Ovary (tissue), 9 donors: ENCODE results near the gene PLCD1. TPM values are rescaled to one million over a fixed set of nuclear protein-coding genes. Genes with fewer than 3 reads are reported as not detected.

Experiments
- DNase-seq, 5 donors: peaks; one replicate each; pipeline ENCODE4 v3.0.0-alpha.2; 2019 to 2020
- H3K27ac ChIP-seq, 2 donors: fragments of 200-600 bp; one replicate each; pipeline versions ENCODE4 v1.5.1 to v1.8.0; 2019 to 2022
- H3K27me3 ChIP-seq: fragments of 200-600 bp; one replicate; pipeline ENCODE4 v1.8.0; 2022
- H3K36me3 ChIP-seq: fragments of 200-600 bp; sonication (generic); one replicate; pipeline ENCODE4 v1.5.1; 2019
- H3K4me1 ChIP-seq: one replicate; pipeline ENCODE4 v1.8.1; 2013; ENCODE audit warnings: mild to moderate bottlenecking, moderate library complexity; ENCODE audit not compliant: insufficient read depth
- H3K4me3 ChIP-seq: fragments of 200-600 bp; sonication (generic); one replicate; pipeline ENCODE4 v1.5.1; 2017
- H3K9me3 ChIP-seq, 2 donors: fragments of 200-600 bp in 1 of 2; sonication (generic) in 1 of 2; one replicate each; pipeline versions ENCODE4 v1.5.1 to v1.8.1; 2013 to 2019; ENCODE audit warnings: mild to moderate bottlenecking in 1 of 2, moderate library complexity in 1 of 2
- CTCF ChIP-seq, 3 donors: fragments of 450-650 bp in 2 of 3; fragments of 200-600 bp in 1 of 3; IDR thresholded peaks; one replicate each; pipeline versions ENCODE4 v1.5.1 to v1.8.0; 2016 to 2022; ENCODE audit warnings: antibody characterized with exemption in 3 of 3, mild to moderate bottlenecking in 1 of 3
- EP300 ChIP-seq: sonication (generic); formaldehyde crosslinking; IDR thresholded peaks from one replicate; pipeline ENCODE4 v1.6.1; 2017; ENCODE audit warnings: antibody characterized with exemption
- POLR2A ChIP-seq: fragments of 450-650 bp; IDR thresholded peaks from one replicate; pipeline ENCODE4 v1.6.1; 2017; ENCODE audit warnings: antibody characterized with exemption, mild to moderate bottlenecking, moderate library complexity
- WGBS, 3 donors: extraction: QIAGEN DNeasy Blood & Tissue Kit in 1 of 3; methylation state at CpG; one replicate each; pipeline versions ENCODE4 v1.1.5 to v1.1.7; 2013 to 2017; 5-methylcytosine and 5-hydroxymethylcytosine counted together
- intact Hi-C, 4 donors: fragments of 100-400 bp; cut with DNase I; formaldehyde crosslinking; loops; one replicate each; pipeline versions ENCODE4 v1.11.0 to v1.15.1; 2022 to 2023
- polyA plus RNA-seq, 2 donors: library from polyadenylated mRNA; stranded (reverse); fragments of 200-250 nt in 1 of 2; fragments of 350-450 nt in 1 of 2; fragmentation: Illumina TruSeq in 1 of 2; extraction: RNeasy Lipid Tissue Mini Kit (QIAGEN cat#74804) in 1 of 2; gene quantifications; one replicate each; pipeline ENCODE4 v1.2.3, GENCODE V29; 2013 to 2014
- total RNA-seq, 7 donors: library from RNA; depleted of rRNA in 2 of 7; stranded (reverse); fragments of >200 nt in 2 of 7; fragmentation: NEBNext Ultra II Directional in 3 of 7; extraction: Animal tissue kit (Norgen Biotek cat#: 25700) in 3 of 7; gene quantifications; one replicate each; pipeline versions ENCODE4 v1.1.0 to v1.2.4, GENCODE V29; 2016 to 2023
- donor health status: DM: no; HTN: no; CAD: no; lungs with moderate emphysema.
- donor health status: DM: no; HTN: no; CAD: no.
- donor health status: Bipolar disorder and iron deficiency.
- donor health status: DM: yes; HTN: yes; CAD: no.
- donor health status: DM: no; HTN: no; CAD: no.
- donor health status: DM: yes; HTN: yes; CAD: no.

The PLCD1 gene
- total and polyA plus RNA-seq, 9 donors, result 12.3 to 62.3 (median 27.0) TPM

- DNase-seq, result no peak
- intact Hi-C loops, result loop anchor here in 2 of 4 donors (10.0 kb wide), 2 partner anchors 127 to 153 kb away; partner anchors contain the start of genes ACAA1 (in 1 of the 2) and MYD88 (in 1 of the 2)
- Histone ChIP-seq H3K4me3 (no peak overlapping the region), H3K27me3 (no peaks in the 10 kb centered on the region), H3K4me1 (no peaks in the 10 kb centered on the region), H3K27ac (no peak overlapping the region), H3K9me3 (no peaks in the 10 kb centered on the region), H3K36me3 (no peaks in the 10 kb centered on the region)
- WGBS, 3 donors, result 89 to 91% (median 90%) methylated on average over 7 of the region's 7 CpGs
- TF ChIP-seq EP300, result no peak
- no peak for TF ChIP-seq POLR2A
- TF ChIP-seq CTCF (IDR thresholded peaks at IDR 0.05), result no peak
These were observed 21.7 kb downstream of the PLCD1 start for GRCh38 chr3:38007754-38008090.

GRCh38 chr3:38006445-38006995 lies 22.9 kb downstream of the PLCD1 start:
- Histone ChIP-seq H3K36me3 (no peaks in the 10 kb centered on the region), H3K27me3 (no peaks in the 10 kb centered on the region), H3K4me1 (no peaks in the 10 kb centered on the region), H3K4me3 (no peak overlapping the region), H3K9me3 (no peaks in the 10 kb centered on the region), H3K27ac (no peak overlapping the region)
- TF ChIP-seq POLR2A (no peak), CTCF (IDR thresholded peaks at IDR 0.05) (no peak), EP300 (no peak)
- peak in 1 of 5 donors; percentile 45 for DNase-seq
- WGBS, 3 donors, result 84 to 88% (median 86%) methylated on average over 11 to 16 of the region's 16 CpGs
- intact Hi-C loops, result loop anchor here in 2 of 4 donors (10.0 kb wide), 2 partner anchors 128 to 152 kb away; partner anchors contain the start of genes ACAA1 (in 1 of the 2) and MYD88 (in 1 of the 2)

- 73 to 98% (median 89%) methylated on average over 4 to 5 of the region's 5 CpGs for WGBS, 3 donors
- intact Hi-C loops, result loop anchor here in 2 of 4 donors (10.0 kb wide), 2 partner anchors 129 to 151 kb away; partner anchors contain the start of genes ACAA1 (in 1 of the 2) and MYD88 (in 1 of the 2)
- no peak for TF ChIP-seq CTCF (IDR thresholded peaks at IDR 0.05)
- TF ChIP-seq POLR2A, result no peak
- TF ChIP-seq EP300, result no peak
- H3K9me3 ChIP-seq, result no peaks in the 10 kb centered on the region
- H3K4me1 ChIP-seq, result no peaks in the 10 kb centered on the region
- peak in 1 of 5 donors; percentile 34 for DNase-seq
- no peaks in the 10 kb centered on the region for H3K27me3 ChIP-seq
- H3K27ac ChIP-seq, result no peak overlapping the region
- H3K4me3 ChIP-seq, result no peak overlapping the region
- no peaks in the 10 kb centered on the region for H3K36me3 ChIP-seq
These were observed 23.4 kb downstream of the PLCD1 start for GRCh38 chr3:38006031-38006430.

GRCh38 chr3:38005076-38006020 lies 24.1 kb downstream of the PLCD1 start:
- H3K36me3 ChIP-seq, result no peaks in the 10 kb centered on the region
- H3K9me3 ChIP-seq, result no peaks in the 10 kb centered on the region
- intact Hi-C loops, result loop anchor here in 2 of 4 donors (10.0 kb wide), 2 partner anchors 129 to 151 kb away; partner anchors contain the start of genes ACAA1 (in 1 of the 2) and MYD88 (in 1 of the 2)
- H3K27me3 ChIP-seq, result no peaks in the 10 kb centered on the region
- no peak overlapping the region for H3K4me3 ChIP-seq
- no peaks in the 10 kb centered on the region for H3K4me1 ChIP-seq
- 74 to 78% (median 74%) methylated on average over 15 of the region's 15 CpGs for WGBS, 3 donors
- peak in 1 of 5 donors; percentile 44 for DNase-seq
- TF ChIP-seq EP300 (no peak), CTCF (IDR thresholded peaks at IDR 0.05) (no peak), POLR2A (no peak)
- H3K27ac ChIP-seq, result no peak overlapping the region
